Hematopoietic multipotent progenitor cell (in vitro differentiated cells): ENCODE measurements around the gene ZNF600. TPM values are rescaled to one million over a fixed set of nuclear protein-coding genes. Genes with fewer than 3 reads are reported as not detected.
"Not testable (repeated sequence)": the region's sequence is repeated elsewhere in the genome, so short reads cannot be mapped to it uniquely, and the experiment has no call there.

ENCODE experiments used
- DNase-seq, 3 donors: peaks; one replicate each; pipeline ENCODE4 v3.0.0-alpha.2; 2011 to 2015; ENCODE audit warnings: low read depth in 2 of 3, low spot score in 2 of 3
- total RNA-seq: library from RNA; depleted of rRNA; stranded (reverse); fragments of >200 nt; gene quantifications from one replicate; pipeline ENCODE4 v1.2.3, GENCODE V29; 2012

The ZNF600 gene
- total RNA-seq, 1 donor: 7.0 TPM

DNA sequence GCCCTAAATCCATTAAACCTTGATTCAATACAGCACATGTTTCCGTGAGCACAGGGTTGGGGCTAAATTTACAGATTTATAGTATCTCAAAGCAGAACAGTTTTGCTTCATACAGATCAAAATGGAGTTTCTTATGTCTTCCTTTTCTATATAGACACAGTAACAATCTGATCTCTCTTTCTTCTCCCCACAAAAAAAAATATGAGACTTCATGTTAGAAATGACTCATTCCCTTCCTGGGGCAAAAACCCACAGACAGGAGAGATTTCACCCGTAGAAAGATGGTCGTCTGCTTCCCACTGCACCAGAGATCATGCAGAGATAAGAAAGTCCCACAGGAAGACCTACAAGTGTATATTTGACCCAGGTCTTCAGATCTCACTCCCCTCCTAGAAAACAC is 44.1 kb downstream of the ZNF600 start:
- DNase-seq: peak in 2 of 3 donors; percentile 9 to 17

DNA sequence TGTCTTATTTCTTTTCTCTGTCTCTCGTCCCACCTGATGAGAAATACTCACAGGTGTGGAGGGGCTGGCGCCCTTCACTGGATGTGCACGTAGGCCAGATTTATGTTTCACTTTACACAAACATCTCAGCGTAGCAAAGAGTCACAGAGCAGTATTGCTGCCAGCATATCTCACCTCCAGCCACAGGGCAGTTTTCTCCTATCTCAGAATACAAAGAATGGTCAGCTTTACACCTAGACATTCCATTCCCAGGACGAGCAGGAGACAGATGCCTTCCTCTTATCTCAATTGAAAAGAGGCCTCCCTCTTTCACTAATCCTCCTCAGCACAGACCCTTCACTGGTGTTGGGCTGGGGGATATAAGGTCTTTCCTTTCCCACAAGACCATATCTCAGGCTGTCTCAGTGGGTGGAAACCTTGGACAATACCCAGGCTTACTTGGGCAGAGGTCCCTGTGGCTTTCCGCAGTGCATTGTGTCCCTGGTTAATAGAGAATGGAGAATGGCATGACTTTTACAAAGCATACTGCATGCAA is 44.6 kb downstream of the ZNF600 start:
- DNase-seq: no peak

DNA sequence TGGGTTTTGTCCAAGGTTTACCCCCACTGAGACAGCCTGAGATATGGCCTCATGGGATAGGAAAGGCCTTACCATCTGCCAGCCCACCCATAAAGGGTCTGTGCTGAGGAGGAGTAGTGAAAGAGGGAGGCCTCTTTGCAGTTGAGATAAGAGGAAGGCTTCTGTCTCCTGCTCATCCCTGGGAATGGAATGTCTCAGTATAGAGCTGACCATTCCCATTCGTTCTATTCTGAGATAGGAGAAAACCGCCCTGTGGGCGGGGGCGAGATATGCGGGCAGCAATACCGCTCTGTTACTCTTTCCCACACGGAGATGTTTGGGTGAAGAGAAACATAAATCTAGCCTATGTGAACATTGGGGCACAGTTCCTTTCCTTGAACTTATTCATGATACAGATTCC is 45.2 kb downstream of the ZNF600 start:
- DNase-seq: not testable (repeated sequence)

DNA sequence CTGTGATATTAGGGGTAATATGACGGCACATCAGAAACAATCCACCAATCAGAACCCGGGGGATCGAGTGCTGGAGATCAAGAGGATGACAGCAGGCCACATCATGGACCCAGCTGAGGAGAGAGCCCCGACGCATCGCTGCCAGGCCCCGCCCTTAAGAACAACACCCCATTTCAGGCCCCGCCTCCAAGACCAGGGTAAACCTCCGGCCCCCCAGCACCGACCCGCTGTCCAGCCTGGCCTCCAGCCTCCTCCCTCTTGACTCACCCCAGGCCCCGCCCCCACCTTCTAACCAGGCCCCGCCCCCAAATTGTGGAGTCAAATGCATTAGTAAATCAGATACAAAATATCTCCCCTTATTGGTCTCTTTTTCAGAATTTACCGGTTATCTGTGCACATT is 47.0 kb downstream of the ZNF600 start:
- no peak for DNase-seq

DNA sequence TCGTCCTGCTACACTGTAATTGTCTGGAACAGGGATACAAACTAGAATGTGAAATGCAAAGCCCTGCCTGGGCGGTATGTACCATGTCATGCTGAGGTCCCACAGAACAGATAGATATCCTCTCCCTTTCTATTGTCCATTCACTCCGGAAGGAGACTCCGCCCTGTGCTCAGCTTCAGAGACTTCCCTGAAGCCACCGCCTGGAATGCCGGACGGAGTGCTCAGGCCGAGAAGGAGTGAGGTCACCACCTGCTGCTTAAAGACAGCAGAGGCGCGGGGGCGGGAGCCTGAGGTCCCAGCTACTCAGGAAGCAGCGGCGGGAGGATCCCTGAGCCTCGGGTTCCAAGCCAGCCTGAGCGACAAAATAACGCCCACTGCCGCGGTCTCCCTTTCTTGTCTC is 50.9 kb downstream of the ZNF600 start:
- peak in 1 of 3 donors; percentile 1 for DNase-seq

DNA sequence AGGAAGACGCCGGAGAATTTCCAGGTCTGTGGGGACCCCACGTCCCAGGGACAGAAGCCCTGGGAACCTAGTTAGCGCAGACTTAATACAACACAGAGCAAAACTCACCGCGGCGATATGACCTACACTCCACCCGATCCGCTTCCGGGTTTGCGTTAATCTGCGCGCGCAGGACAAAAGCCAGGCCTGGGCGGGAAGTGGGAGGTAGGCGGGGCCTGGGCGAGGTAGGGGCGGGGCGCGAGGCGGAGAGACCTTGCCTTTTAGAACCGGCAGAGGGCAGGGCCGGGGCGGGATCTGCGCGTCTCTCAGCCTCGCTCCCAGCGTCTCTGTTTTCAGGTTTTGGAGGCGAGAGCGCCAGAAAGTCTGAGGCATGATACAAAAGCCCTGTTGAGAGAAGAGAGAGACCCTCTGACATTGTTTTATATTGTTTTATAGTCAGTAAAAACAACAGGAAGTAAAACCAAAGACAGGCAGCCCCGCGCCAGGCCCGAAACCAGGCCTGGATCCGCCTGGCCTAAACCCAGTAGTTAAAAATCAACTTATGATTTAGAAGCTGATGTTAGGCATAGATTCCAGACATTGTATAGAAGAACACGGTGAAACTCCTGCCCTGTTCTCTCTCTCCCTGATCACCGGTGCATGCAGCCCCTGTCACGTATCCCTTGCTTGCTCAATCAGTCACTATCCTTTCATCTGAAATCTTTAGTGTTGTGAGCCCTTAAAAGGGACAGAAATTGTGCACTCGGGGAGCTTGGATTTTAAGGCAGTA is 51.5 kb downstream of the ZNF600 start, which contains the start of gene ZNF611:
Gene ZNF611, minus strand, starts transcription at position 152 of the 769 bp plus-strand sequence. CDS start 19,150 bp downstream, outside the sequence.
- DNase-seq: peak; percentile 96 to 98 (median 96)

DNA sequence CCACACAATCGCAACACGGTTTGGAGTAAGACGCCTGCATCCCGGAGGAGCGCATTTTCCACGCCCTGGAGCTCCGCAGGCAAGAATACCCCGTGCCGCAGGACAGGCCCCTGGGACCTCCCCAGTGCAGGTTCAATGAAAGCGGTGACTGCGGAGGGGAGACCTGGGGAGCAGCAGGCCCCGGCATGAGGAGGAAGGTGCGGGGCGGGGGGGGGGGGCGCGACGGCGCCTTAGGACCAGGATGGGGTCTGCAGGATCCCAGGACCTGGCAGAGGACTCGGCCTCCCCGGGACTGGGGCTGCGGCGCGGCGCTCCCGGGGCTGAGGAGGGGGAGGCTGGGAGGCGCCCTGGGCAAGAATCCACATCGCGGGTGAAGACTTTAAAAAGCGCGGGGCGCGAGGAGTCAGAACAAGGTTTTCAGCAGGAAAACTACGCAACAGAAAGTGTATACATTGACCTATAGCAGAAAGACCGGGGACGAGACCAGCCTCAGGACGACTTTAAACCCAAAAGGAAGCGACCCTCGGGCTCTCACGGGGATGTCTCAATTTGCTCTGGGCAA is 52.2 kb downstream of the ZNF600 start:
- peak in 1 of 3 donors; percentile 2 for DNase-seq

DNA sequence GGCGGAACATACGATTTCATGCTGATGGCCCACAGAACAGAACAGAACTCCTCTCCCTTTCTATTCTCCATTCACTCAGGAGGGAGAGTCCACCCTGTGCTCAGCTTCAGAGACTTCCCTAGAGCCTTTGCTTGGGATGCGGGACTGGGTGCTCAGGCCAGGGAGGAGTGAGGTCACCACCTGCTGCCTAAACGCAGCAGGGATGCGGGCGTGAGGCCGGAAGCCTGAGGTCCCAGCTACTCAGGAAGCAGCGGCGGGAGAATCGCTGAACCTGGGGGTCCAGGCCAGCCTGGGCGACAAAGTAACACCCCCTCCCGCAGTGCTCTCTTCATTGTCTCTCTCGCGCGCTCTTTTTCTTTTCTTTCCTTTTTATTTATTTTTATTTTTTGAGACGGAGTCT is 60.5 kb downstream of the ZNF600 start:
- DNase-seq: not testable (repeated sequence)

DNA sequence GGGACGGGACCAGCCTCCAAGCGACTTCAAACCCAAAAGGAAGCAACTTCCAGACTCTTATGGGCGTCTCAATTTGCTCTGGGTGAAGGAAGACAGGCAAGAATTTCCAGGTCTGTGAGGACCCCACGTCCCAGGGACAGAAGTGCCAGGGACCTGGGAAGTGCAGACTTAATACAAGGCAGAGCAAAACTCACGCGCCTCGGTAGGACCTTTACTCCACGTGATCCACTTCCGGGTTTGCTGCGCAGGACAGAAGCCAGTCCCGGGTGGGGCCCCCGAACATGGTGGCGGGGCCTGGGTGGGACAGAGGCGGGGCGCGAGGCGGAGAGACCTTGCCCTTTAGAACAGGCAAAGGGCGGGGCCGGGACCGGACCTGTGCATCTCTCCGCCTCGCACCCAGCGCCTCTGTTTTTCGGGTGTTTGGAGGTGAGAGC is 61.0 kb downstream of the ZNF600 start:
- DNase-seq: no peak

DNA sequence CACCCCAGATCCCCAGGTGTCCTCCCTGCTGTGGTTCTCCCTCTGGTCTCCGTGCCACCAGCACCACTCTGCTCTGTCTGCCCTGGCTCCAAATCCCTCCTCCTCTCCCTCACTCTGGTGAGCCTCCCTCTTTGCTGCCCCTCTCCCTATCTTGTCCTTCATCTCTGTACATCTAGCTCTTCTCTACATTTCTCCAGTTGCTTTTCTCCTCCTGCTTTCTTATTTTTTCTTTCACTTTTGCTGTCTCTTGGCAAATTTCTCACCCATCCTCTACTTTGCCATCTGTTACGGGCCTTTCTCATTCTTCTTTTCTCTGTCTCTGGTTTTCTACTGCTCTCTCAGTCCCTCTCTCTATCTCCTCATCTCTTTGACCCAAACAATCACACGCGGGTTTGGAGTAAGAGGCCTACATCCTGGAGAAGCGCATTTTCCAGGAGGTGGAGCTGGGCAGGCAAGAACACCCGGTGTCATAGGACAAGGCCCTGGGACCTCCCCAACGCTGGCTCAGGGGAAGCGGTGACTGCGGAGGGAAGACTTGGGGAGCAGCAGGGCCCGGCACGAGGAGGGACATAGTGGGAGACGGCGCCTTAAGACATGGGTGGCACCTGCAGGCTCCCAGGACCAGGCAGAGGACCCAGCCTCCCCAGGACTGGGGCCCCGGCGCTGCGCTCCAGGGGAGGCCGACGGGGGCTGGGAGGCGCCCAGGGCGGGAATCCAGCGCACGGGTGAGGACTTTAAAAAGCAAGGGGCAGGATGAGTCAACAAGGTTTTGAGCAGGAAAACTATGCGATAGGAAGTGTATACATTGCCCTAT is 61.7 kb downstream of the ZNF600 start:
- DNase-seq: no peak

DNA sequence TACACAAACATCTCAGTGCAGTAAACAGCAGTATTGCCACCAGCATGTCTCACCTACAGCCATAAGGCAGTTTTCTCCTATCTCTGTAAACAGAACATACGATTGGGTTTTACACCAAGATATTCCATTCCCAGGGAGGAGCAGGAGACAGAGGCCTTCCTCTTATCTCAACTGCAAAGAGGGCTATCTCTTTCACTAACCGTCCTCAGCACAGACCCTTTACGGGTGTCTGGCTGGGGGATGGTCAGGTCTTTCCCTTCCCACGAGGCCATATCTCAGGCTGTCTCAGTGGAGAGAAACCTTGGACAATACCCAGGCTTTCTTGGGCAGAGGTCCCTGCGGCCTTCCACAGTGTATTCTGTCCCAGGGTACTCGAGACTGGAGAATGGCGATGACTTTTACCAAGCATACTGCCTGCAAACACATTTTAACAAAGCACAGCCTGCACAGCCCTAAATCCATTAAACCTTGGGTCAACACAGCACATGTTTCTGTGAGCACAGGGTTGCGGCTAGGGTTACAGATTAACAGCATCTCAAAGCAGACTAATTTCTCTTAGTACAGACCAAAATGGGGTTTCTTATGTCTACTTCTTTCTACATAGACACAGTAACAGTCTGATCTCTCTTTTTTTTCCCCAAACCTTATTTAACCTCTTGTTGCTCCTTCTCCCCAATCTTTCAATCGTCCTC is 62.5 kb downstream of the ZNF600 start:
- not testable (repeated sequence) for DNase-seq

DNA sequence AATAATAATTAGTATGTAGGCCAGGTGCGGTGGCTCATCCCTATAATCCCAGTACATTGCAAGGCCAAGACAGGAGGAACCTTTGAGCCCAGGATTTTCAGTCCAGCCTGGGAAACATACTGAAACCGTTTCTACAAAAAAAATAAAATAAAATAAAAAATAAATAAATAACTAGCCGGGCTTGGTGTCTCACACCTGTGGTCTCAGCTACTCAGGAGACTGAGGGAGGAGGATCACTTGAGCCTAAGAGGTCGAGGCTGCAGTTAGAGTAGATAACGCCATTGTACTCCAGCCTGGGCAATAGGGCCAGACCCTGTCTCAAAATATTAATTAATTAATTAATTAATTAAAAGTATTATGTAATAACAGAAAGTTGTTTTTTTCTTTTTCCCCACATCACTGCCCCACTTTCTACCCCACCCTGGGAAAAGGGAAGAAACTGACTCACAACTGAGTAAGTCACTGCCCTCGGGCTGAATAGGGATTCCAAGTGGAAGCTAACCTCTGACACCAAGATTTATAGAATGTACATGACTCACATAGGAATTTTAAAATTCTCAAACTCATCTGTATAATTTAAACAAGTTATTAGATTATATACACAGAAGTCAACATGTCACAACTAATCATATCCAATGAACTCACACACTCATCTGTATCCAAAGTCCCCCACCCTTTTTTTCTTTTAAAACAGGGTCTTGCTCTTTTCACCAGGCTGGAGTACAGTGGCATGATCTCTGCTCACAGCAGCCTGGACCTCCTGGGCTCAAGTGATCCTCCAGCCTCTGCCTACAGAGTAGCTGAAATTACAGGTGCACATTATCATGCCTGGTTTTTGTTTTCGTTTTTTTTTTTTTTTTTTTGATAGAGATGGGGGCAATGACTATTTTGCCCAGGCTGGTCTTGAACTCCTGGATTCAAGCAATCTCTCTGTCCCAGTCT is 64.3 kb downstream of the ZNF600 start:
- DNase-seq: no peak

DNA sequence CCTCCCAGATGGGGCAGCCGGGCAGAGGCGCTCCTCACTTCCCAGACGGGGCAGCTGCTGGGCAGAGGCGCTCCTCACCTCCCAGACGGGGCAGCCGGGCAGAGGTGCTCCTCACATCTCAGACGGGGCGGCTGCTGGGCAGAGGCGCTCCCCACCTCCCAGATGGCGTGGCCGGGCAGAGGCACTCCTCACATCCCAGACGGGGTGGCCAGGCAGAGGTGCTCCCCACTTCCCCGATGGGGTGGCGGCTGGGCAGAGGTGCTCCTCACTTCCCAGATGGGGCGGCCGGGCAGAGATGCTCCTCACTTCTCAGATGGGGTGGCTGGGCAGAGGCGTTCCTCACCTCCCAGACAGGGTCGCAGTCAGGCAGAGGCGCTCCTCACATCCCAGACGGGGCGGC is 66.0 kb downstream of the ZNF600 start:
- DNase-seq: not testable (repeated sequence)

DNA sequence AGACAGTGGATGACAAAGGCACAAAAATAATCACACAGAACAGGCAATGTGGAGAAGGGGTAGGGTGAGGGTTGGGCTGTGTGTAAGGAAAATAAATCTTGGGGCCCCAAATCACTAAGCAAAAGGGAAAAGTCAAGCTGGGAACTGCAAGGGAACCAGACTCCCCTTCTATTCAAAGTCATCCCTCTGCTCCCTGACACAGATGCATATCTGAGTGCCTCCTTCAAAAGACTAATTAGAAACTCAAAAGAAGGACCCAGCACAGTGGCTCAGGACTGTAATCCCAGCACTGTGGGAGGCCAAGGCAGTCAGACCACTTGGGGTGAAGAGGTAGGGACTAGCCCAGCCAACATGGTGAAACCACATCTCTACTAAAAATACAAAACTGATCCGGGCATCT is 70.1 kb downstream of the ZNF600 start:
- DNase-seq: no peak

DNA sequence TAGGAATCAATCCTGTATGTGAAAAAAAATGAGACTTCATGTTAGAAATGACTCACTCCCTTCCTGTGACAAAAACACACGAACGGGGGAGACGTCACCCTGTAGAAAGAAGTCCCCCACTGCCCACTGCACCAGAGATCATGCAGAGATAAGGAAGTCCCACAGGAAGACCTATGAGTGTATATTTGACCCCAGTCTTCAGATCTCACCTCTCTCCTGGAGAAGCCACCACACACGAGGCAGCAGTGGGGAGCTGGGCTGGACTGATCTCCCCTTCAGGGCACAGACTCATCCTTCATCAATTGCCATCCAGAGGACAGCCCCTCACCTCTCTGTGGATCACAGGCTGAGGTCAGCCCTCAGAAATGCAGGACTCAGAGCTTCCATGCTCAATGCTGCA is 70.7 kb downstream of the ZNF600 start:
- DNase-seq: peak in 1 of 3 donors; percentile 19

DNA sequence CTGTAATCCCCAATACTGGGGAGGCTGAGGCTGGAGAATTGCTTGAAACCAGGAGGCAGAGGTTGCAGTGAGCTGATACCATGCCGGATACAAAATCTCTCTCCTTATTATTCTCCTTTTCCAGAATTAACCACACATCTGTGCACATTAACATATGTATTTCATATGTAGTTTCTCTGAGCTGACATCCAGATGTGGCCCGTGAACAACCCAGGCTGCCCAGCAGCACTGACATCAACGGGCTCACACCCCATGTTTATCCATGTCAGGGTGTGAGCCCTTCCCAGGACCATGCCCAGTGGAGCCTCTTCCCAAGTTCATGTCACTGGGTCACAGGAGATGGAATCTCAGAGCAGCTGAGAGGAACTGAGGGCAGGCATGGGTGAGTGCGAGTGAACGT is 71.3 kb downstream of the ZNF600 start:
- DNase-seq: not testable (repeated sequence)
